Measurements from ENCODE around the gene NFKB1.
"Not testable (repeated sequence)": the region's sequence is repeated elsewhere in the genome, so short reads cannot be mapped to it uniquely, and the experiment has no call there.

Gene NFKB1

GRCh38 chr4:102570211-102570610 lies 69.1 kb downstream of the NFKB1 start:
- DNase-seq, result not testable (repeated sequence)

- no peak for DNase-seq
Measured at GRCh38 chr4:102572452-102572851, 71.3 kb downstream of the NFKB1 start.

- no peak for DNase-seq
Measured at GRCh38 chr4:102574317-102574716, 73.2 kb downstream of the NFKB1 start.

- DNase-seq, result no peak
Measured at GRCh38 chr4:102575369-102576129, 74.4 kb downstream of the NFKB1 start.

- DNase-seq, result no peak
Measured at GRCh38 chr4:102578270-102578669, 77.1 kb downstream of the NFKB1 start.

- no peak for DNase-seq
Measured at GRCh38 chr4:102578819-102579218, 77.7 kb downstream of the NFKB1 start.

- no peak for DNase-seq
Measured at GRCh38 chr4:102579794-102580462, 78.8 kb downstream of the NFKB1 start.

- no peak for DNase-seq
Measured at GRCh38 chr4:102580463-102580842, 79.3 kb downstream of the NFKB1 start.

GRCh38 chr4:102584091-102584490 lies 82.9 kb downstream of the NFKB1 start:
- no peak for DNase-seq

- no peak for DNase-seq
Measured at GRCh38 chr4:102585329-102585728, 84.2 kb downstream of the NFKB1 start.

- no peak for DNase-seq
Measured at GRCh38 chr4:102586002-102586643, 85.0 kb downstream of the NFKB1 start.

- DNase-seq, result no peak
Measured at GRCh38 chr4:102586644-102587021, 85.5 kb downstream of the NFKB1 start.

- DNase-seq, result no peak
Measured at GRCh38 chr4:102589743-102590142, 88.6 kb downstream of the NFKB1 start.

- no peak for DNase-seq
Measured at GRCh38 chr4:102592256-102592655, 91.1 kb downstream of the NFKB1 start.

- DNase-seq, result no peak
Measured at GRCh38 chr4:102593147-102593546, 92.0 kb downstream of the NFKB1 start.

- DNase-seq, result no peak
Measured at GRCh38 chr4:102594000-102594399, 92.8 kb downstream of the NFKB1 start.

- no peak for DNase-seq
Measured at GRCh38 chr4:102596532-102596931, 95.4 kb downstream of the NFKB1 start.

GRCh38 chr4:102598086-102598761 lies 97.1 kb downstream of the NFKB1 start:
- DNase-seq, result no peak

- DNase-seq, result no peak
Measured at GRCh38 chr4:102598762-102599374, 97.7 kb downstream of the NFKB1 start.

GRCh38 chr4:102599455-102599854 lies 98.3 kb downstream of the NFKB1 start:
- no peak for DNase-seq

GRCh38 chr4:102599886-102600285 lies 98.7 kb downstream of the NFKB1 start:
- DNase-seq, result no peak

- no peak for DNase-seq
Measured at GRCh38 chr4:102600689-102601088, 99.5 kb downstream of the NFKB1 start.

- DNase-seq, result no peak
Measured at GRCh38 chr4:102601586-102602227, 100.5 kb downstream of the NFKB1 start.
